Activated CD8-positive, alpha-beta T cell treated with anti-CD3 and anti-CD28 coated beads for 36 hours (primary cell): Measurements from ENCODE around the gene USP10. TPM values are rescaled to one million over a fixed set of nuclear protein-coding genes. Genes with fewer than 3 reads are reported as not detected.

Experiments
- ATAC-seq: fragments of 200-7000 bp; cut with Tn5 transposase; one replicate; pipeline ENCODE4 v1.10.0; 2021; ENCODE audit warnings: mild to moderate bottlenecking, moderate library complexity
- CTCF ChIA-PET: fragments of 350-600 bp; sonication (Branson Sonifier 250); formaldehyde crosslinking; loops from one replicate; lab custom pipeline; 2021; ENCODE audit warnings: antibody characterized with exemption; lab: Charles Lee
- POLR2A ChIA-PET: fragments of 350-600 bp; sonication (Branson Sonifier 250); formaldehyde crosslinking; loops from one replicate; lab custom pipeline; 2021; ENCODE audit warnings: antibody characterized with exemption; lab: Charles Lee
- DNase-seq: peaks from one replicate; pipeline ENCODE4 v3.0.0-alpha.2; 2020
- H3K27ac Mint-ChIP-seq: one replicate; pipeline ENCODE4 v1.8.0; 2021; ENCODE audit warnings: mild to moderate bottlenecking, mixed read lengths
- H3K27me3 Mint-ChIP-seq: one replicate; pipeline ENCODE4 v1.8.0; 2021; ENCODE audit warnings: mixed read lengths
- H3K36me3 Mint-ChIP-seq: one replicate; pipeline ENCODE4 v1.8.0; 2021; ENCODE audit warnings: low read depth, mixed read lengths
- H3K4me1 Mint-ChIP-seq: one replicate; pipeline ENCODE4 v1.8.0; 2021; ENCODE audit warnings: low read depth, mixed read lengths
- H3K4me3 Mint-ChIP-seq: one replicate; pipeline ENCODE4 v1.8.0; 2021; ENCODE audit warnings: mild to moderate bottlenecking, moderate library complexity, mixed read lengths
- H3K9me3 Mint-ChIP-seq: one replicate; pipeline ENCODE4 v1.8.0; 2021; ENCODE audit warnings: mixed read lengths
- CTCF ChIP-seq: fragments of 200-600 bp; IDR thresholded peaks from one replicate; pipeline ENCODE4 v1.8.0; 2022; ENCODE audit warnings: antibody characterized with exemption, mild to moderate bottlenecking
- intact Hi-C: fragments of 100-400 bp; cut with micrococcal nuclease; formaldehyde crosslinking; loops from one replicate; pipeline ENCODE4 v1.10.0; 2022
- total RNA-seq, 2 experiments: library from RNA; stranded (reverse); gene quantifications; one replicate each; pipeline ENCODE4 v1.2.3, GENCODE V29; 2021

The USP10 gene
- total RNA-seq, 2 experiments from 2014 or later, result 116 TPM

DNA sequence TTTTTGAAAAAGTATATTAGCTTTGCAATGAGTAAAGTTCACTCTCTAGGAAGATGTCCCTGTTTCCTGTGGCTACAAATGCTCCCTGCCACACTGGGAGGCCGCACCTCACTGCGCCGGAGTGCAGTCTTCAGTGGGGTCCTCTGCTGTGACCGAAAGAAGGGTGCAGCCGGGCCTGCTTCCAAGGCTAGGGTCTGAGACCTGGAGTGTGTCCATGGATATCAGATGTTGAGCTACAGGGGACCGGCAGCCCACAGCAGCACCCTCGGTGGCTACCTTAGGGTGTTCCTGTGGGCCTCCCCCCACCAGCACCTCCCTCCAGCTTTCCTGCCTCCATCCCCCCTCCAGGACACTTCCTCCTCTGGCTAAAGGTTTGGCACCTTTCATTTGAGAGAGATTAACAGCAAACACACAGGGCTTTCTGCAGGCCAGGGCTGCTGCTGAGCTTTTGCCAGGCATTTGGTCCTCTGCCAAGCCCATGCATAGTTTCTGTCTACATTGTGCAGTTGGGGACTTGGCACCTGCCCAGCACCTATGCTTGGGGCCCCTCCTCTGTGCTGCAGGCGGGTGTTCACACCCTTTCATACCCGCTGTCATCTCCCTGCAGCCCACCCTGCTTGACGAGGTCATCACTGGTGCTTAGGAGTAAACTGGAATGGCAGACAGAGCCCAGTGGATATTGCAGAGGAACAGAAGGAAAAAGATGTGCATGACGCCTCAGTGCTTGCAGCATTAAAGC lies 86.2 kb downstream of the USP10 start:
- intact Hi-C loops, result no loop called here
- no peak overlapping the region for H3K27ac Mint-ChIP-seq
- ATAC-seq (no peak), DNase-seq (no peak)
- no peaks in the 10 kb centered on the region for H3K36me3 Mint-ChIP-seq
- TF ChIP-seq CTCF, result no peak
- no peaks in the 10 kb centered on the region for H3K27me3 Mint-ChIP-seq
- ChIA-PET POLR2A (no interaction called here), CTCF (interaction anchor here (0.7 to 1.2 kb wide), 3 partner anchors 148 to 185 kb away, joined by 3 read pairs; no protein-coding TSS in a partner anchor)
- H3K9me3 Mint-ChIP-seq, result no peaks in the 10 kb centered on the region
- H3K4me3 Mint-ChIP-seq, result no peak overlapping the region
- H3K4me1 Mint-ChIP-seq, result no peaks in the 10 kb centered on the region

- ATAC-seq (no peak), DNase-seq (no peak)
- Mint-ChIP-seq H3K27ac (no peak overlapping the region), H3K36me3 (no peaks in the 10 kb centered on the region), H3K4me3 (no peak overlapping the region), H3K9me3 (no peaks in the 10 kb centered on the region), H3K4me1 (no peaks in the 10 kb centered on the region), H3K27me3 (no peaks in the 10 kb centered on the region)
- intact Hi-C loops, result no loop called here
- ChIA-PET POLR2A (no interaction called here), CTCF (interaction anchor here (1.1 kb wide), 1 partner anchor 33 kb away, joined by 3 read pairs; no protein-coding TSS in a partner anchor)
- TF ChIP-seq CTCF, result no peak
These were observed 86.9 kb downstream of the USP10 start for GRCh38 chr16:84786605-84787262.

DNA sequence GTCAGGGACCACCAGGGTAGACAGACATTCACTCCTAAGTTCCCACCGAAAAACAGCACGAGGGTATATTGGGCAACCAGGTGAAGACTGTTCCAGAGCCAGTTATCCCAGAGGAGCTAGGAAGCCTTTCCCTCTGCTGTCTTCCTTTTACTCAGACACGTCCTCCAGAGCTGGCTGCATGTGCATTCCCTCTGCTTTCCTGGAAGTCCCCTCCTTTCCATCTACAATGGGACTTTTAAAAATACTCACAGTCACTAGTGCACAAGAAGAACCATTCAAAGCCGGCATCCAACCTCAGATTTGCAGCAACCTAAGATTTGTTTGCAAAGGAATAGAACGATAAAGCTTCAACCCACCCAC lies 87.4 kb downstream of the USP10 start:
- Mint-ChIP-seq H3K4me1 (no peaks in the 10 kb centered on the region), H3K4me3 (no peak overlapping the region), H3K27me3 (no peaks in the 10 kb centered on the region), H3K27ac (no peak overlapping the region), H3K36me3 (no peaks in the 10 kb centered on the region), H3K9me3 (no peaks in the 10 kb centered on the region)
- no peak for TF ChIP-seq CTCF
- no peak for ATAC-seq
- no peak for DNase-seq
- ChIA-PET POLR2A (no interaction called here), CTCF (interaction anchor here (1.1 kb wide), 1 partner anchor 34 kb away, joined by 3 read pairs; no protein-coding TSS in a partner anchor)
- intact Hi-C loops, result no loop called here

GRCh38 chr16:84788920-84789391 lies 89.2 kb downstream of the USP10 start:
- Mint-ChIP-seq H3K4me3 (no peak overlapping the region), H3K27ac (no peak overlapping the region), H3K9me3 (no peaks in the 10 kb centered on the region), H3K4me1 (no peaks in the 10 kb centered on the region), H3K36me3 (no peaks in the 10 kb centered on the region), H3K27me3 (no peaks in the 10 kb centered on the region)
- ChIA-PET POLR2A (no interaction called here), CTCF (interaction anchor here (0.6 kb wide), 1 partner anchor 50 kb away, joined by 3 read pairs; no protein-coding TSS in a partner anchor)
- TF ChIP-seq CTCF, result no peak
- ATAC-seq (no peak), DNase-seq (no peak)
- intact Hi-C loops, result no loop called here

- Mint-ChIP-seq H3K27ac (no peak overlapping the region), H3K27me3 (no peaks in the 10 kb centered on the region), H3K36me3 (no peaks in the 10 kb centered on the region), H3K4me3 (no peak overlapping the region), H3K4me1 (no peaks in the 10 kb centered on the region), H3K9me3 (no peaks in the 10 kb centered on the region)
- intact Hi-C loops, result no loop called here
- ATAC-seq (no peak), DNase-seq (no peak)
- ChIA-PET CTCF (interaction anchor here (0.6 kb wide), 1 partner anchor 51 kb away, joined by 3 read pairs; no protein-coding TSS in a partner anchor), POLR2A (no interaction called here)
- TF ChIP-seq CTCF, result no peak
These were observed 89.6 kb downstream of the USP10 start for GRCh38 chr16:84789431-84789830.
